ENCODE results near the gene HSF4. TPM values are rescaled to one million over a fixed set of nuclear protein-coding genes. Genes with fewer than 3 reads are reported as not detected.

HSF4 gene
- total RNA-seq, 1 donor from 2014 or later: 2.0 TPM

- DNase-seq: no peak
Observed at GRCh38 chr16:67169011-67169451, 4.5 kb downstream of the HSF4 start.

DNA sequence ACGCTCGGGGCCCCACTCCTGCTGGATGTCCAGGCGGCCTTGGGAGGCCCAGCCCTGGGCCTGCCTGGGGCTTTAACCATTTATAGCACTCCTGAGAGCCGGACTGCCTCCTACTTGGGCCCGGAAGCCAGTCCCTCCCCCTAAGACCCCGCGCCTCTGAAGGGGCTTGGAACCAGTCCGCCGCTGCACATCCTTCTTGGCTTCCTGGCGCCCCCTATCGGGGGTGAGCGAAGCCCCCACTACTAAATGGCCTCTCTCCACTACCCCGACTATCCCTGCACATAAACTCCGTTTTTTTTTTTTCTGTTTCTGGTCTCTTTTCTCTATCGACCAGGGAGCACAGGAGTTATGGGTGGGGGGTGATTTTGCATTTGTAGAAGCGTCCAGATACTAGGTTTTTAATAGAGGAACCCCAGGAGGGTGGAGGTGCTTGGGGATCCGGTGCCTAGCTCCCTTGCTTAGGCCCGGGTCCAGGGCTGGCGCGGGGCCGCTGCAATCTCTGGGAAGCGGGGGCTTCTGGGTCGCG, 5.2 kb downstream of the HSF4 start:
- DNase-seq: peak; percentile 59

GRCh38 chr16:67170168-67170948, 5.8 kb downstream of the HSF4 start, which contains the start of gene NOL3:
Gene NOL3, plus strand, starts transcription at chr16:67170538.
- peak; percentile 79 for DNase-seq

- no peak for DNase-seq
Observed at GRCh38 chr16:67170949-67171649, 6.6 kb downstream of the HSF4 start.

GRCh38 chr16:67173323-67173722, 8.8 kb downstream of the HSF4 start:
- DNase-seq: no peak

- peak; percentile 91 for DNase-seq
Observed at GRCh38 chr16:67173808-67174705, 9.5 kb downstream of the HSF4 start.

- DNase-seq: no peak
Observed at GRCh38 chr16:67174706-67175231, 10.2 kb downstream of the HSF4 start.

- DNase-seq: no peak
Observed at GRCh38 chr16:67176662-67177061, 12.1 kb downstream of the HSF4 start.

DNA sequence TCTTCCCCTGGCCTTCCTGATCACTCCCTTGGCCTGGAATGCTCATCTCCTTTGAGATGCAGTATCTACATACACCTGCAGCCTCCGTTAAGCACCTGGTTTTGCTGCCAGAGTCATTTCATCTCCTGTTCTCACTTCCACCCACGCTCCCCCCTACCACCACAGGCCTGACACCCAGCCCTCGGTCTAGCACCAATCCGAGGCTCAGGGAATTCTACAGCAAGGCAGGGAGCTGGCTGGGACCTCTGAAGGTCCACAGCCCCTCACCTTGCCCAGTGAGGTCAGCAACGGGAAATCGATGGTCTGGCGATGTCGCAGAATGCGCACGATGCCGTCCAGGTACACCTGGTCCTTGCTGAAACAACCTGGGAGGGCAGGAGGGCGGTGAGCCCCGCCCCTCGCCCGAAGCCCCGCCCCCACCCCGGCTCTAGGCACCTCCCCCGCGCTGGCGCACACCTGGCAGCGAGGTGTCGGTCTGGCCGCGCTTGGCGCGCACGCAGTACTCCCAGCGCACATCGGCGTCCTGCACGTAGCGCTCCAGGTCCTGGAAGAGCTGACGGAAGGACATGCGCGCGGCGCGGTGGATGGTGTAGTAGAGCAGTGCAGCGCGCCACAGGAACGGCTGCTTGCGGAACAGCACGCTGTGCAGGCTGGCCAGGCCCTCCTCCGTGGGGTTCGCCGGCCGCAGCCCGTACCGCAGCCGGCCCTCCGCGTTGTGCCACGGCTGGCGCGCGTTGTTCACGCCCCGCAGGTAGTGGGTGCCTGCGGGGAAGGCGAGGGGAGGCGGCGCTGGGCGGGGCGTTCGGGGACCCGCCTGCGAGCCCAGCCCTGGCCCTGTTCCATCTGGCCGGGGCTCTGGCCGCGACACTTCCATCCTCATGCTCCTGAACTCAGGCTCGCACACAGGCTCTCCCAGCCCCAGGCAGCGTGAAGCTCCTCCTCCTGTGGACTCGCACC, 13.5 kb downstream of the HSF4 start:
- DNase-seq: peak; percentile 66

- DNase-seq: peak; percentile 39
Observed at GRCh38 chr16:67179421-67180080, 15.0 kb downstream of the HSF4 start.

DNA sequence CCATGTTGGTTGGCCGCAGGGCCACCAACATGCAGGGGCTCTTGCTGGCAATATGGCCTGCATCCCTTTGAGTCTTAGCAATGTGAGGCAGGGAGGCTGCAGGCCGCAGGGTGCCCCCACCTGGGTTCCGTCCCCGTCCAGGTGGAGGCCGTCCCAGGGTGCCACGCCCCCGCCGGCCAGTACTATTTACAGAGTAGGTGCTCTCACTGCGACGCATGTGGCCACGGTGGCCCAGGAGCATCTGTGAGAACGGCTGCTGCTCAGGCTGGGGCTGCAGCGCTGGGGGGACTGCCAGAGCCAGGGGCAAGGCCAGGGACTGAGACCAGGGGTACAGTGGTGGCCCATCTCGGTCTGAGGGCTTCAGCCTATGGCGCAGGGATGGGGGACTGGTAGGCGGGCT, 15.6 kb downstream of the HSF4 start:
- DNase-seq: no peak

DNA sequence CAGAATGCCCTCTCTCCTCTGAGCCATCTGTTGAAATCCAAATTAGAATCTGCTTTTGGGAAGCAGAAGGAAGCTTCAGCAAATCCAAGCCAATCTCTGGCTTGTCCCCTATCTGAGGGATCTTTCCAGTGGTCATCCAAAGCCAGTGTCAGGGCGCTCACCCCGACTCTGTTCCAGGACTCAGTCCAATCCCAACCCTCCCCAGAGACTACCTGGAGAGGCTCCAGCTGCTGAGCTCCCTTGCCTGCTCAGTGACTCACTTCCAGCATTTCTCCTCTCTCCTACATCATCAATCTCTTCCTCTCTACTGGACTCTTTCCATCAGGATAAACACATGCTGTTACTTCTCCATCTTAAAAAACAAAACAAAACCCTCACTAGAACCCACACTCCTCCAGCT, 16.8 kb downstream of the HSF4 start:
- peak; percentile 64 for DNase-seq

- no peak for DNase-seq
Observed at GRCh38 chr16:67182288-67182687, 17.7 kb downstream of the HSF4 start.

- no peak for DNase-seq
Observed at GRCh38 chr16:67183284-67183626, 18.7 kb downstream of the HSF4 start.

- peak; percentile 98 for DNase-seq
Observed at GRCh38 chr16:67183627-67184452, 19.3 kb downstream of the HSF4 start, which contains the start of gene MATCAP1. Gene MATCAP1, minus strand, starts transcription at chr16:67183963. Its CDS starts 3,353 bp downstream, at chr16:67180610.

- DNase-seq: no peak
Observed at GRCh38 chr16:67184453-67184994, 20.0 kb downstream of the HSF4 start.

GRCh38 chr16:67184995-67185650, 20.6 kb downstream of the HSF4 start:
- peak; percentile 95 for DNase-seq

- DNase-seq: no peak
Observed at GRCh38 chr16:67185651-67186134, 21.1 kb downstream of the HSF4 start.

GRCh38 chr16:67186550-67186950, 22.0 kb downstream of the HSF4 start:
- DNase-seq: no peak

Data from dermis blood vessel endothelial cell (primary cell).